ENCODE results near the gene CWC25.
"Not testable (repeated sequence)": the region's sequence is repeated elsewhere in the genome, so short reads cannot be mapped to it uniquely, and the experiment has no call there.

DNA sequence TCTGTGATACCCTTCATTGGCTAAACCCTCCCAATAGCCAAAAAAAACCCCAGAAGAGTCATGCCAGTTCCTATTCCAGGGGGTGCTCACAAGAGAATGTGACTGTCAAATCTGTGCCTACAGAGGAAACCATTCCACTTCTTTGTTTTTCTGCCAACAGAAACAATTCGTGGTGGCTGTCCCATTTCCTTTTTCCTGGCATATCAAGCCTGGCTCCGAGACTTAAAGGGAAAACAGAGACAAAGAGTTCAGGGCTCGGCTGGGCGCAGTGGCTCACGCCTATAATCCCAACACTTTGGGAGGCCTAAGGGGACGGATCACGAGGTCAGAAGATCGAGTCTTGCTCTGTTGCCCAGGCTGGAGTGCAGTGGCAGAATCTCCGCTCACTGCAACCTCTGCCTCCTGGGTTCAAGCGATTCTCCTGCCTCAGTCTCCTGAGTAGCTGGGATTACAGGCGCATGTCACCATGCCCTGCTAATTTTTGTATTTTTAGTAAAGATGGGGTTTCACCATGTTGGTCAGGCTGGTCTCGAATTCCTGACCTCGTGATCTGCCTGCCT, 34.9 kb downstream of the CWC25 start:
- not testable (repeated sequence) for TF ChIP-seq ZNF671 (CRISPR knock-in tag; IDR thresholded peaks at IDR 0.05); FOXP1 (CRISPR knock-in tag; IDR thresholded peaks at IDR 0.05; ENCODE audit: borderline replicate concordance); GTF2I (CRISPR knock-in tag; conservative IDR thresholded peaks at IDR 0.05); ESRRA (CRISPR knock-in tag; IDR thresholded peaks at IDR 0.05; ENCODE audit: borderline replicate concordance); TEAD4 (CRISPR knock-in tag; IDR thresholded peaks at IDR 0.05)
- TF ChIP-seq, protein P1, sequence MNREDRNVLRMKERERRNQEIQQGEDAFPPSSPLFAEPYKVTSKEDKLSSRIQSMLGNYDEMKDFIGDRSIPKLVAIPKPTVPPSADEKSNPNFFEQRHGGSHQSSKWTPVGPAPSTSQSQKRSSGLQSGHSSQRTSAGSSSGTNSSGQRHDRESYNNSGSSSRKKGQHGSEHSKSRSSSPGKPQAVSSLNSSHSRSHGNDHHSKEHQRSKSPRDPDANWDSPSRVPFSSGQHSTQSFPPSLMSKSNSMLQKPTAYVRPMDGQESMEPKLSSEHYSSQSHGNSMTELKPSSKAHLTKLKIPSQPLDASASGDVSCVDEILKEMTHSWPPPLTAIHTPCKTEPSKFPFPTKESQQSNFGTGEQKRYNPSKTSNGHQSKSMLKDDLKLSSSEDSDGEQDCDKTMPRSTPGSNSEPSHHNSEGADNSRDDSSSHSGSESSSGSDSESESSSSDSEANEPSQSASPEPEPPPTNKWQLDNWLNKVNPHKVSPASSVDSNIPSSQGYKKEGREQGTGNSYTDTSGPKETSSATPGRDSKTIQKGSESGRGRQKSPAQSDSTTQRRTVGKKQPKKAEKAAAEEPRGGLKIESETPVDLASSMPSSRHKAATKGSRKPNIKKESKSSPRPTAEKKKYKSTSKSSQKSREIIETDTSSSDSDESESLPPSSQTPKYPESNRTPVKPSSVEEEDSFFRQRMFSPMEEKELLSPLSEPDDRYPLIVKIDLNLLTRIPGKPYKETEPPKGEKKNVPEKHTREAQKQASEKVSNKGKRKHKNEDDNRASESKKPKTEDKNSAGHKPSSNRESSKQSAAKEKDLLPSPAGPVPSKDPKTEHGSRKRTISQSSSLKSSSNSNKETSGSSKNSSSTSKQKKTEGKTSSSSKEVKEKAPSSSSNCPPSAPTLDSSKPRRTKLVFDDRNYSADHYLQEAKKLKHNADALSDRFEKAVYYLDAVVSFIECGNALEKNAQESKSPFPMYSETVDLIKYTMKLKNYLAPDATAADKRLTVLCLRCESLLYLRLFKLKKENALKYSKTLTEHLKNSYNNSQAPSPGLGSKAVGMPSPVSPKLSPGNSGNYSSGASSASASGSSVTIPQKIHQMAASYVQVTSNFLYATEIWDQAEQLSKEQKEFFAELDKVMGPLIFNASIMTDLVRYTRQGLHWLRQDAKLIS (CRISPR knock-in tag; IDR thresholded peaks at IDR 0.05; ENCODE audit: borderline replicate concordance): not testable (repeated sequence)
- TF ChIP-seq, protein P2, sequence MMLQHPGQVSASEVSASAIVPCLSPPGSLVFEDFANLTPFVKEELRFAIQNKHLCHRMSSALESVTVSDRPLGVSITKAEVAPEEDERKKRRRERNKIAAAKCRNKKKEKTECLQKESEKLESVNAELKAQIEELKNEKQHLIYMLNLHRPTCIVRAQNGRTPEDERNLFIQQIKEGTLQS (CRISPR knock-in tag; conservative IDR thresholded peaks at IDR 0.05): not testable (repeated sequence)
- TF ChIP-seq, protein P3, sequence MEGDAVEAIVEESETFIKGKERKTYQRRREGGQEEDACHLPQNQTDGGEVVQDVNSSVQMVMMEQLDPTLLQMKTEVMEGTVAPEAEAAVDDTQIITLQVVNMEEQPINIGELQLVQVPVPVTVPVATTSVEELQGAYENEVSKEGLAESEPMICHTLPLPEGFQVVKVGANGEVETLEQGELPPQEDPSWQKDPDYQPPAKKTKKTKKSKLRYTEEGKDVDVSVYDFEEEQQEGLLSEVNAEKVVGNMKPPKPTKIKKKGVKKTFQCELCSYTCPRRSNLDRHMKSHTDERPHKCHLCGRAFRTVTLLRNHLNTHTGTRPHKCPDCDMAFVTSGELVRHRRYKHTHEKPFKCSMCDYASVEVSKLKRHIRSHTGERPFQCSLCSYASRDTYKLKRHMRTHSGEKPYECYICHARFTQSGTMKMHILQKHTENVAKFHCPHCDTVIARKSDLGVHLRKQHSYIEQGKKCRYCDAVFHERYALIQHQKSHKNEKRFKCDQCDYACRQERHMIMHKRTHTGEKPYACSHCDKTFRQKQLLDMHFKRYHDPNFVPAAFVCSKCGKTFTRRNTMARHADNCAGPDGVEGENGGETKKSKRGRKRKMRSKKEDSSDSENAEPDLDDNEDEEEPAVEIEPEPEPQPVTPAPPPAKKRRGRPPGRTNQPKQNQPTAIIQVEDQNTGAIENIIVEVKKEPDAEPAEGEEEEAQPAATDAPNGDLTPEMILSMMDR (IDR thresholded peaks at IDR 0.05): not testable (repeated sequence)
- TF ChIP-seq, protein P4, sequence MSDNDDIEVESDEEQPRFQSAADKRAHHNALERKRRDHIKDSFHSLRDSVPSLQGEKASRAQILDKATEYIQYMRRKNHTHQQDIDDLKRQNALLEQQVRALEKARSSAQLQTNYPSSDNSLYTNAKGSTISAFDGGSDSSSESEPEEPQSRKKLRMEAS (CRISPR knock-in tag; IDR thresholded peaks at IDR 0.05): not testable (repeated sequence)

All from WTC11 (cell line).